GM21717 (cell line): Measurements from ENCODE around the gene ZNF593.

Experiments
- ATAC-seq: cut with Tn5 transposase; IDR thresholded peaks from one replicate; pipeline ENCODE4 v1.9.1; 2021; ENCODE audit warnings: mild to moderate bottlenecking, moderate library complexity; ENCODE audit not compliant: unreplicated experiment

ZNF593 gene

DNA sequence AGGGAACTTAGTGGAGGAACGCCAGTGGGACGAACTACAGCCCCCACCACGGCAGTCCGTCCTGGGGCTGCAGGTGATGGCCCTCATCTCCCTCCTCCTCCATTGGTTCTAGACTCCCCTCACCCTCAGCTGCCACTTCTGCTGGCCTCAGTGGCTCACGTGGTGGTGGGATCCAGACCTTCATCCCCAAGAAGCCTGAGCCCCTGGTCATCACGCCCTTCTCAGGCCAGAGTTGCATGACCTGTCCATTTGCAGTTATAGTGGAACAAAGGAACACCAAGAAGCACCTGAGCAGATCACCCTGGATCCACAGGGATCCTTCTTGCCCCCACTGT is 23.8 kb upstream of the ZNF593 start:
- no peak for ATAC-seq

DNA sequence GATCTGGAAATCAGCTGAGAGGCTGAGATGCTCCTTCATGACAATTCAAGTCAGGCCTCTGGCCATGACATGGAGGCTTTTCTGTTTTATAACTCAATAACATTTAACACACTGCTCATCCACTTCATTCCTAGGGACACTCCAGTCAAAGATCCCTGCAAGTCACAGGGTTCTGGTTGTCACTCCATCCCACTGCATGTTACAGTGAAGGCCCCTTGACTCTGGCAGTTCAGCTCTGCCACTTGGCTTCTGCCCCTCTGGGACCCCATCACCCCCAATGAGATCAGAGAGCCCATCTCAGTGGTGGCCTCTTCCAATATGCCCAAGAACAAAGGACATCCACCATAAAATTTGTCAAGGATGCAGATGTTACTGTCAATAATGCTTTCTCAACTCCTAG is 20.8 kb upstream of the ZNF593 start:
- no peak for ATAC-seq

DNA sequence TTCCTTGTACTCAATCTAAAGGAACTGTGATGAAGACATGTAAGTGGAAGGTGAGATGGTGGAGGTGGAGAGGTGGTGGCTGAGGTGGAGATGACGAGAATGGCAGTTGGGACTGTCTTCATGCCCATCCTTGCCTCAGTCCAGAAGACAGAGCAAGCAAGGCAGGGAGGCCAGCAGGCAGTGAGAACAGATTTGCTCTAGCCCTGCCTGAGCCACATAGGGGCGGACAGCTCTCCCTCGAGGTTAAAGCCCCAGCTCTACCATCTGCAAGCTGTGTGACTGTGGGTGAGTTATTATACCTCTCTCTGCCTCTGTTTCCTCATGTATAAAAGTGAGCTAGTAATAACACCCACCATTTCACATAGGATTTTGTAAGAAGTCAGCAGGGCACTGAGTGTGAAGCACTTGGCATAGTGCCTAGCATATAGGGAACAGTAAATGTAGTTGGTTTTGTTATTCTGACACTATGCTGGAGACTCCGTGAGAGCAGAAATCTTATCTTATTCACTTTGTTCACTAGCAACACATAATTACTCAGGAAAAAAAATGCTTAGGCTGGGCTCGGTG is 15.7 kb upstream of the ZNF593 start:
- no peak for ATAC-seq

DNA sequence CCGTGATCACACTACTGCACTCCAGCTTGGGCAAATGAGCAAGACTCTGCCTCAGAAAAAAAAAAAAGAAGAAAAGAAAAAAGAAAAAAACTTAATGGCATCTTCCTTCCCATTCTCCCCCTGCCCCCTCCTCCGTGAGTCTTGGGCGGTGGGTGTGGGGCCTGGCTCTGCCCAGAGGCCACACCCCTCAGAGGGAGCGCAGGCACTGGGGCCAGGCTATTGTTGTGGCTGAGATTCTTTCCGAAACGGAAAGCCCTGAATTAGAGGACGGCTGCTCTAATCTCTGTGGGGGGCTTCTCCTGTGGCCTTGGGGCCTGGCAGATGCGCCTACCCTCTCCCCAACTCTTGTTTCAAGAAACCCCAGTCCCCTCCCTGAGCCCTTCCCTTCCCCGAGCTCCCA is 15.0 kb upstream of the ZNF593 start:
- ATAC-seq: no peak

DNA sequence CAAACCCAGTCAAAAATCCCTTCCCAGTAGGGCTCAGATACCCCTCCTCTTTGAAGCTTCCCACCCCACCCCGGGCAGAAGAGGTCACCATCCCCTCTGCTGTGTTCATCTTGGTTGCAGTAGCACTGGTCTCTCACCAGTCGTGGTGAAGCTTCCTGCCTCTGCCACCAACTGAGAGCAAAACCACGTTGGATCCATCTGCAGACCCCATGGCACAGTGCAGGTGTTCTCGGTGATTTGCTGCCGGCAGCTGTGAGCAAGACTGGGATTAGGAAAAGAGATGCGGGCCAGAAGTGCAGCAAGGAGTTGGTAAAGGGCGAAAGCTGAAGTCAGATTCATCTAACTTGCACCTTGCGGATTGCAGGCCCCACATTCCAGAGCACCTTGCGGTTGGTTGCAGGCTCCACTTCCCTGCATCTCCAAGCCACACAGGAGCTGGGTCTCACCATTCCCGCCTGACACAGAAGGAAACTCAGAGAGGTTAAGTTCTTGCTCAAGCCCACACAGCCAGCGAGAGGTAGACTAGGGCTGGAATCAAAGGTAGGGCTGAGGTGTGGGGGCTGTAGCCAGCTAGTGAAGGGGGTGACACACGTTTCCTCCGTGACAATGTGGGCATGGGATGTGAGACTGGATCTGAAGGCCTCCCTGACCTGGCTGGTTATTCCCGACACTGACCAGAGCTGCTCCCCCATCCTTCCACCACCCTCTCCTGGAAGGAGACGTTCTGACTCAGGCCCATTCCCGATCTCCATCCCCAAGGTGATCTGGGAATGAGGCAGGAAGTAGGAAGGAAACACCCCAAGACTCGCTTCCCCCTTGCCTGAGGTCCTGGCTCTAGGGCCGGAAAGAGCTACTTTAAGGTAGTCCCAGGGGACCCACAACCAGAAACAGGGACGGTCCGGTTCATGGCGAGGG is 14.1 kb upstream of the ZNF593 start:
- no peak for ATAC-seq

DNA sequence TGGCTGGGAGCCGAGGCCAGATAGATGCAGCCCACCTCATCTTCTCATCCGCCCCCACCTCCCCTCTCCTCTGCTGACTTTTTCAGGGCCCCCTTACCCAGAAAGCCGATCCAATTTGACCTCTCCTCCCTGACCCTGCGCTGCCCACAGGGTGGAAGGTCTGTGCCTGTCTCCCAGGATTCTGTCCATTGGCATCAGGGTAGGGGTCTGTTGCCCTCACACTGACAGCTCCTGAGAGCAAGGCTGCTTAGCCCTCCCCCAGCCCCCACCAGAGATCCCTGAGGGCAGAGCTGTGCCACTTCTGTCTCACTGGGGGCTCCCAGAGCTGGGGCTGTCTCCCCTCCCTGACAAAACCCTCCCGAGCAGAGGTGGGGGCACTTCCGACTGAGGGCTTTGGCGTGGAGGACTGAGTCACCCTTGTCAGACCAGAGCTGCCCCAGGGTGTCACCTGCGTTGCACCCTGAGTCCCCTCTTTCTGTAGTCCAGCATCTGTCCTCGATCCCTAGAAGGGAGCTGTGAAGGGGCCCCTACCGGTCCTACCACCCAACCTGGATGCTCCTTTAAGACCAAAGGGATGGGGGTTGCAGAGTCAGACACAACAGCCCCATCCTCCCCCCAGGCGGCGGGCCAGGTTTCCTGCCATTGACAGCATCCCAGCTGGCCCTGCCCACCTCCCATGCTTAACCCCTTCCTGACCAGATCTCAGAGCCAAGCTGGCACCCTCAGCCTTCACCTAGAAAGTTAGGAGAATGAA is 13.2 kb upstream of the ZNF593 start:
- no peak for ATAC-seq

DNA sequence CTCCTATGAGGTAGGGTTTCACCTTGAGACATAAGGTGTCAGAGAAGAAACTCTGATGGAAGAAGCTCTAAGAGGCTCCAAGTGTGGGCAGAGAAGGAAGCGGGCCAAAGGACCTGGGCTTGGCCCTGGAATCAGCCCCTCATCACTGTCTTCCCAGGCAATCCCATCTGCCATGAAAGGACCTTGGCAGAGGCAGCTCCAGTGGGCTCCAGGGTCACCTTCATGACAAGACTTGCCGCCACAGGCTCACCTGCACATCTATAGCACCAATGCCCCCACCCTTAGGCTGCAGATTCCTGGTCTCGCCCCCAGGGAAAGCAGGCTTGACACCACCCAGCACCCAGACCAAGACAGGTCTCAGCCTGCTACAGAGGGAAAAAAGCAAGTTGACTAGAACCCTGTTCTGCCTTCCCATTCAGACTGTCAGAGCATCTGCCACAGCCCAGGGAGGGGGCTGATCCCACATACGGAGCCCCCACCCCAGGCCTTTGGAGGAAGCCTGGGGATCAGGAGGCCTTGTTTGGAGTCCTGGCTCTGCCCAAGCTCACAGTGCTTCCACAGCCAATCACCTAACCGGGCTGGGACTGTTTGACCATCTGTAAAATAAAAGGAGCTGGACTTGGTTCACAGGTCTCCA is 11.3 kb upstream of the ZNF593 start:
- no peak for ATAC-seq

- no peak for ATAC-seq
Measured at GRCh38 chr1:26158908-26159742, 10.6 kb upstream of the ZNF593 start, which contains the start of gene FAM110D. Gene FAM110D (plus strand): TSS chr1:26159079. CDS start chr1:26161292, 2,213 bp downstream.

DNA sequence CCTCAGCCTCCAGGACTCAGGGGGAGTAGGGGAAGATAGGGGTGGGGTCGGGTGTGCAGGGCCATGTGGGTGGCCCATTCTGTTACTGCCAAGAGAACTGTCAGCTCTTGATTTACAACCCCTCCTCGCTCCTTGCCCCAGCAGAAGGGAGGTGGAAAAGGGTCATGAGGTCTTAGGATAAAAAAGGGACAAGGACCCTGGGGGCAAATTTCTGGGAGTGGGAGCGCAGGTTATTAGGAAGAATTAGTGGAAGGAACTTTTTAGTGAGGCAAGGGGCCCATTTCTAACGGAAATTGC is 10.0 kb upstream of the ZNF593 start:
- ATAC-seq: no peak

- ATAC-seq: no peak
Measured at GRCh38 chr1:26160527-26161414, 8.9 kb upstream of the ZNF593 start.

- no peak for ATAC-seq
Measured at GRCh38 chr1:26161415-26162219, 8.1 kb upstream of the ZNF593 start.

DNA sequence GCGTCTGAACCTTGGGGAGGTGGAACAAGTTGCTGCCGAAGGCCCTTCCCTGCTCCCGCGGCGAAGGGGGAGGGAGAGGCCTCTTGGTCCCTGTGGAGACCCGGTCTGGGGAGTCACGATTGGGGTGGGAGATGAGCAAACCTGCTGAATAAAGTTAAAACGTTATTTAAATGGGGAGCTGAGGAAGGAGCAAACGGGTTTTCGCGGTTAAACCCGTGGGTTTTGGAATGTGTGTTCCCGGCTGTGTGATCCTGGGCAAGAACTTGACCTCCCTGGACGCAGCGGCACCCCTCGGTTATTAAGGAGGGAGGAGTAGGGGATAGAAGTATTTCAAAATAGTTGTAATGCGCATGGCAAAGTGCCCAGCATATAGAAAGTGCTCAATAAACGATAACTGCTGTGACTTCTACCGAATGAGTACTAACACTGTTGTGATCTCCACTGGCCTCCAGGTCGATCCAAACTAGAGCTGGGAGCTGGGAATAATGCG is 7.4 kb upstream of the ZNF593 start:
- no peak for ATAC-seq

GRCh38 chr1:26163684-26164035 is 6.0 kb upstream of the ZNF593 start:
- ATAC-seq: no peak

DNA sequence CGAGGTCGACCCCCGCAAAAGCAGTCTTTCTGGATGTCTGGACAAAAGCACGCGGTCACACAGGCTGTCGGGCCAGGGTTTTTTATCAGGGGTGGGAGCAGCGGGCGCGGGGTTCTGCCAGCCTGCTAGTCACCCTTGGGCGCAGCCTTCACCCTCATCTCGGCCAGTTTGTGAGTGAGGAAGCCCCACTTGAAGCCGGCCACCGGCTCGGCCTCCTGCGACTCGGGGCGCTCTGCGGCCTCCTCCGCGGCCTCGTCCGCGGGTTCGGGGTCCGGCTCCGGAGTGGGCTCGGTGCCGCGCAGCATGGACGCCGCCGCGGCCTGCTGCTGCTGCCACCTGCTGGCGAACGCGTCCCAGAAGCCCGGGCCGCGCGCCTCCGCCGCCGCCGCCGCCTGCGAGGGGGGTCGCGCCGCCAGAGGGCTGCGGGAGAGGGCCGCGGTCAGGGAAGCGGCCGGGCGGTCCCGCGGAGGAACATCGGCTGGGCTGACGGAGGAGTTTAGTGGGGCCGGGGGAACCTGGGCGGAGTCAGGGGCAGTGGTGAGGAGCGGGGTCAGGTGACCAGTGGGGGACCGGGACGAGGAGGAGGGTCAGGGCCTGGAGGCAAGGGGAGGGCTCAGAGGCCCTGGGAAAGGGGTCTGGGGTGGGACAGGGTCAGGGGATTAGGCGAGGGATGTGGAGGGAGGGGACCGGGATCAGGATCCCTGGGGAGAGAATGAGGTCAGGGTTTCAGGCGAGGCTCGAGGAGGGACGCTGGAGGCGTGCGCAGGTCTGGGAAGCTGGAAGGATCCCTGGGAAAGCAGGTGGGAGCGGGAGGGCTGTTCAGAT is 5.5 kb upstream of the ZNF593 start:
- no peak for ATAC-seq

DNA sequence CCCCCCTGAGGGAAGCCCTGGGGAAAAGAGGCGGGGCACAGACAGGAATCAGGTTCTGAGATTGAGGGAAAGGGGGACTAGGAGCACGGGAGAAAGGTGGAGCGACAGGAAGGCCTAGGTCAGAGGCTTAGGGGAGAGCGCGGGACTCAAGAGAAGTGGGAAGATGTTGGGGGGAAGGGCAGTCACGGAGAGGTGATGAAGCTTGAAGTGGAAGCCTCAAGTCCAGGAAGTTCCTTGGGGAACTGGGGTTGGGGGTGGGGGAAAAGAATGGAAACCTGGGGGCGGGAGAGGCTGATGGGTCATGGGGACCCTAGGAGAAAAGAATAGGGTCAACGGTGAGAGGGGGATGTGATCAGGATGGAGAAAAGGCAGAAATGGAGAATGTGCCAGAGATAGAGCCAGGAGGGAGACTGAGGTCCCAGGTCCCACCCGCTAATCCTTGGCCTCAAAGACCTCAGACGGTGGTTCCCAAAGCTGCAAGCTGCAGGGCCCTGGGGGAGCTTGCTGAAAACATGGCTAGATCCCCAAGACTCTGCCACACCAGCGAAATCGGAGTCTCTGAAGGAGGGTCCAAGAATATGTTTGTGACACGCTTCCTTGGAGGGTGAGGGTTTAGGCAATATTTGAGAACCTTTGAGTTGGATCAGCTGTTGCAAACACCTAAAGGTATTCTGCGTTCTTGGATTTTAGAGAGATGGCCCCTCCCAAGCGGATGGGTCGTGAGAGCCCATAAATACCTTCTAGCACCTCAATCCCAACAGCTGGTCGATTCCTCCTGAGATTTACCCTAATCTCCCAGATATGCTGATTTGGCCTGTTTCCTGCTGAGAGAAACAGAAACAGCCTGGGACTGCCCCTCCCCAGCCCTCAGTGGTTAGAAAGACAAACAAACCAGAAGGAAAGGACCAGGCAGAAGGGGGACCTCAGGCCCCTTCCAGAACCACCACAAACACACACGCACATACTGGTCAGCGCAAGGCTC is 4.6 kb upstream of the ZNF593 start:
- no peak for ATAC-seq

GRCh38 chr1:26166719-26167281 is 2.9 kb upstream of the ZNF593 start:
- no peak for ATAC-seq
